ENCODE data around the gene TRIM62.

The TRIM62 gene

DNA sequence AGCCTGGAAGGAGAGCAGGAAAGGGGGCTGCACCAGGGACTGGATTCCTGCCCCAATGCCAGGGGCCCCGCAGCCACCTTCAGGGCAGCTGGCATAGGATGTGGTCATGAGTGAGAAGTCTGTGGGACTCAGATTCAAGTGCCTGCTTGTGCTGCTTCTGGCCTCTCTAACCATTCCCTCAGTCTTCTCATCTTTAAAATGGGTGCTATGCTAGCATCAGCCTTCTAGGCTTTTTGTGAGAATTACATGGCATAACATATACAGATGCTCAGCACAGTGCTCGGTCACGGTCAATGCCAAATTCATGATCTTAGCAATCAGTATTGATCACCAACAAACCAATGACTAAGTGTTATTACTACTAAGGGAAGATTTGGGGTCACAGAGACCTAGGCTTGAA is 23.5 kb downstream of the TRIM62 start:
- Mint-ChIP-seq H3K27me3 (no peaks in the 10 kb centered on the region), H3K4me1 (no peaks in the 10 kb centered on the region), H3K27ac (no peak overlapping the region), H3K4me3 (no peak overlapping the region), H3K36me3 (peaks cover 2% of the 10 kb centered on the region), H3K9me3 (no peaks in the 10 kb centered on the region)
- DNase-seq, result no peak
- CTCF ChIA-PET, result interaction anchor here (0.6 kb wide), 1 partner anchor 151 kb away, joined by 3 read pairs; no protein-coding TSS in a partner anchor

DNA sequence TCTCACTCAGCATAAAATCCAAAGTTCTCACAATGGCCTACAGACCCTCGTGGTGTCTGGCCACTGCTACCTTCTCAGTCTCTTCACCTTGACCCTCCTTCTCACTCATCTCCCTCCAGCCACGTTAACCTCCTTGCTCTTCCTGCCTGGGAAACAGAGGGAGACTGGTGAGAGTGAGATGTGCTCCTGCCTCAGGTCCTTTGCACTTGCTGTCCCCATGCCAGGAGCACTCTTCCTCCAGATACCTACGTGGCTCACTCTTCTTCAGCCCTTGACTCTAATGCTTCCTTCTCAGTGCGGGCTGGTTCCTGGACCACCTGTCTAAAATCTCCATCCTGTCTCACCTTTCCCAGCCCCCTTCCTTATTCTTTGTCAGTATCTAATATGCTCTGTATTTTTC is 24.7 kb downstream of the TRIM62 start:
- Mint-ChIP-seq H3K27me3 (no peaks in the 10 kb centered on the region), H3K36me3 (peaks cover 2% of the 10 kb centered on the region), H3K4me3 (no peak overlapping the region), H3K9me3 (no peaks in the 10 kb centered on the region), H3K4me1 (peaks cover 4% of the 10 kb centered on the region), H3K27ac (no peak overlapping the region)
- no peak for DNase-seq
- CTCF ChIA-PET, result no interaction called here

DNA sequence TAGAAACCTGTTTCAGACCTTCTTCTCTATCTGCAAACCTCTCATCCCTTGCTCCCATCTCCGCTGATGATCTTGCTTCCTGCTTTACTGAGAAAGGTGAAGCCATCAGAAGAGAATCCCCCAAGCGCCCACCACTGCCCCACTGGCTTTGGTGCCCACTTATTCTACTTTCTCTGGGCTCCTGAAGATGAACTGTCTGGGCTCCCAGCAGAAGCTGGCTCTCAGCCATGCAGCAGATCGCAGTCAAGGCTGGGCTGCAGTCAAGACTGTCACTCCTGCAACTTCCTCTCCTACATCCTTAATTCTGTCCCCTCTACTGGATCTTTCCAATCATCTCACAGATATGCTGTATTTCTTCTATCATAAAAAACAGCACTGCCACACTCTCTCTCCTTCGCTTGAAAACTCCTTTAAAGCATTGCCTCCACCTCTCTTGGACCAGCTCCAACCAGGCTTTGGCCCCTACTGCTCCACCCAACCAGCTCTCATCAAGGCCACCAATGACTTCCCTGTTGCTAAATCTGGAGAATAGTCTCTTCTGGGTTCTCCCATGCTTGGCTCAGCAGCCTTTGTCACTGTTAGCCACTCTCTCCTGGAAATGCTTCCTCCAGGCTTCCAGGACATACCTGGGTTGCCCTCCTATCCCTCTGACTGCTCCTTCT is 25.8 kb downstream of the TRIM62 start:
- no peak overlapping the region for H3K27ac Mint-ChIP-seq
- no peak for DNase-seq
- H3K4me3 Mint-ChIP-seq, result no peak overlapping the region
- H3K9me3 Mint-ChIP-seq, result no peaks in the 10 kb centered on the region
- no peaks in the 10 kb centered on the region for H3K27me3 Mint-ChIP-seq
- CTCF ChIA-PET, result no interaction called here
- peaks cover 4% of the 10 kb centered on the region for H3K4me1 Mint-ChIP-seq
- peaks cover 2% of the 10 kb centered on the region for H3K36me3 Mint-ChIP-seq

DNA sequence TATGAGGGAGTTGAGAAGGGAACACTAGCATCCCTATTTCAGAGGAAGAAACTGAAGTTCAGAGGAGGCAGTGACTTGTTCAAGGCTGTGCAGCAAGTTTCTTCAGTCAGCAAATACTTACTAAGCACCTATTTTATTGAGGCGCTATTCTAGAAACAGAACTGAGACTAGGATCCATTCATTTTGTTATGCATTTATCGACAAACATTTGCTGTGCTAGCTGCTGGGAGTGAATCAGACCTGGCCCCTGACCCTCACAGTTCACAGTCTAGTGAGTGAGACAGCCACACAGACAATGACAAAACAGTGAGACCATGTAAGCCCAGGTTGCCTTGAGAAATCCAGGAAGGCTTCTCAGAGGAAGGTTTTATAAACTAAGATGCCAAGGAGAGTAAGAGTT is 28.2 kb downstream of the TRIM62 start:
- CTCF ChIA-PET, result no interaction called here
- H3K27ac Mint-ChIP-seq, result no peak overlapping the region
- H3K4me1 Mint-ChIP-seq, result peaks cover 4% of the 10 kb centered on the region
- no peak overlapping the region for H3K4me3 Mint-ChIP-seq
- H3K27me3 Mint-ChIP-seq, result no peaks in the 10 kb centered on the region
- no peaks in the 10 kb centered on the region for H3K36me3 Mint-ChIP-seq
- no peak for DNase-seq
- H3K9me3 Mint-ChIP-seq, result no peaks in the 10 kb centered on the region

DNA sequence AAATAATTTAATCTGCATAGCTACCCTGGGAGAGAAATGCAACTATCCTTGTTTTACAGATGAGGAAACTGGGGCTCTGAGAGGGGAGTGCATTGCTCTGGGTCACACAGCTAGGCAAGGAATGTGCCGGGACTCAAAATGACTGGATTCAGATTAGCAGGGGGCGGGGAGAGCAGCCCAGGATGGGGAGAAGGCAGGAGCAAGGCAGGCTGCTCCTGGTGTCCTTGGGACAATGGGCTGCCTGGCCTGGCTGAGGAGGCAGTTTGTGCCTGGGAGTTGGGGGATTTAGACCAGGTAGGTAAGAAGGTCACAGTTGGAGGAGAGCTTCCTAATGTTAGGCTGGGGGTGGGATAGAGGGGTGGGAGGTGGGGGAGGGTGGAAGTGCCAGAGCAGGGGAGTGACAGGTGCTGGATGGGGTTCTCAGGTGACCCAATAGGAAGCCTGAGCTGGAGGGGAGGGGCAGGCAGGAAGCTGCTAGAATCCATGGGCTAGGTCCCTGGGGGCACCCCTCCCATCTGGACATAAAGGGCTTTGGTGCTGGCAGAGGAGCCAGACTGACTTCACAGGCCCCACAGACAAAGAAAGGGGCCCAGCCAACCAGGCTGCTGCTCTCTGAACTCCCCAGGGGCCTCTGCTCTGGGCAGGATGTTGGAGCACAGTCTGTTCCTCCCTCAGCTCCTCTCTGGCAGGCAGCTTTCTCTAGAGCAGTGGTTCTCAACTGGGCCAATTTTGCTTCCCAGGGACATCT is 29.0 kb downstream of the TRIM62 start:
- no peaks in the 10 kb centered on the region for H3K9me3 Mint-ChIP-seq
- no peak for DNase-seq
- no peaks in the 10 kb centered on the region for H3K27me3 Mint-ChIP-seq
- H3K4me1 Mint-ChIP-seq, result peaks cover 4% of the 10 kb centered on the region
- H3K27ac Mint-ChIP-seq, result no peak overlapping the region
- H3K36me3 Mint-ChIP-seq, result no peaks in the 10 kb centered on the region
- no peak overlapping the region for H3K4me3 Mint-ChIP-seq
- CTCF ChIA-PET, result no interaction called here

DNA sequence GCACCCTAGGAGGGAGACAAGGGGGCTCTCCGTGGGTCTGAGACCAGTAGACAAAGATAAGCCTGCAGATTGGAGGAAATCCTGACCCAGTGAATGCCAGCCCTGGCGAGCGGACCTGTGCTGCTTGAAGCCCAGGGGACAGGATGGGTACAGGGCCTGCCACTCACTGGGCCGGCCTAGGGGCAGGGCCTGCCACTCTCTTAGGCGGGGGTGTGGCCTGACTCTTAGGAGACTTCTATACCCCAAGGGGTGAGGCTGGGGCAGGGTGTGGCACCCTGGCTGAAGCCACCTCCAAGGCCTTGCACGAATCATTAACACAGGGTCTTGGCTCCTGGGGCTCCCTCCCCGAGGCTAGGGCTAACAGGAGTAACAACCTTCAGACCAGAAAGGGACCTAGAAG is 30.7 kb downstream of the TRIM62 start:
- CTCF ChIA-PET, result no interaction called here
- Mint-ChIP-seq H3K4me1 (peaks cover 4% of the 10 kb centered on the region), H3K27ac (no peak overlapping the region), H3K9me3 (no peaks in the 10 kb centered on the region), H3K36me3 (peaks cover 8% of the 10 kb centered on the region), H3K27me3 (no peaks in the 10 kb centered on the region), H3K4me3 (no peak overlapping the region)
- DNase-seq, result no peak

DNA sequence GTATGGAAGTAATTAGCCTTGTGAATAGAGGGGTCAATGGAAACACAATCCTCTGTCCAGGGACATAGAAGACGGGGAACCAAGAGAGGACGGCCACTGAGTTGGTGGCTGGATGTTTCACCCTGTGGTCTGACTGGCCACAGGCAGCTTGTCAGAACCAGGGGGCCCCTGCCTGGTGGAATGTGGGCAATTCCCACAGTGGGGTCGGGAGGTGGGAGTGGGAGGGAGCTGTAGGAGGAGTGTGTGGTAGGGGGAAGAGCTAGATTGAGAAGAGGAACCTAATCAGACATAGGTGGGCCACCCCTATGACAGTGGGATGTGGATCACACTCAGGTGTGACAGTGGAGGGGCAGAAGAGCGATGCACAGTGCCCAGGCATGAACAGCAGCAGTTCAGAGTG is 31.3 kb downstream of the TRIM62 start:
- Mint-ChIP-seq H3K27ac (no peak overlapping the region), H3K36me3 (peaks cover 11% of the 10 kb centered on the region), H3K9me3 (no peaks in the 10 kb centered on the region), H3K4me1 (peaks cover 4% of the 10 kb centered on the region), H3K4me3 (no peak overlapping the region), H3K27me3 (no peaks in the 10 kb centered on the region)
- no peak for DNase-seq
- CTCF ChIA-PET, result interaction anchor here (0.9 to 1.4 kb wide), 3 partner anchors 10 to 16 kb away, joined by 3 to 4 read pairs (median 4); no protein-coding TSS in a partner anchor

DNA sequence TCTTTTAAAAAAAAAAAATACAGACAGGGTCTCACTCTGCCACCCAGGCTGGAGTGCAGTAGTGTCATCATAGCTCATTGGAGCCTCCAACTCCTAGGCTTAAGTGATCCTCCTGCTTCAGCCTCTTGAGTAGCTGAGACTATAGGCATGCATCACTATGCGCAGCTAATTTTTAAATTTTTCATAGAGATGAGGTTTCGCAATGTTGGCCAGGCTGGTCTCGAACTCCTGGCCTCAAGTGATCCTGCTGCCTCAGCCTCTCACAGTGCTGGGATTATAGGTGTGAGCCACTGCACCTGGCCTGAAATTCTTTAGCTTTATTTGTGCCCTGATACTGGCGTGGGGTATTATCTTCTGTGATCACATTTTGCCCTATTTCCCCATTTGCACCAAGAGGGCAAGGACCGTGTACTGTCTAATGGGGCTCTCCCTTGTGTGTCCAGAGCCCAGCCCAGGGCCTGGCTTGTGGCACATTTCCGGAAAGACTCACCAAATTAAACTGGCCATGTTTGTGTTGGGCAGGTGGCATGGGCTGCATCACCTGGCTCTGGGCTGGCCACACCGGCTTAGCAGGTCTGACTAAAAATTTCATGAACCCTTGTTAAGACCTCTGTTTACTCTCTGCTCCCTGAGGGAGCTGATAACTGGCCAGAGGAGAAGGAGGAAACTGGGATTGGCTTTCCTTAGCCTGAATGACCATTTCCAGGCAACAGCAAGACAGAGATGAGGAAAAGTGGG is 32.2 kb downstream of the TRIM62 start:
- no peaks in the 10 kb centered on the region for H3K27me3 Mint-ChIP-seq
- H3K4me1 Mint-ChIP-seq, result peaks cover 4% of the 10 kb centered on the region
- H3K4me3 Mint-ChIP-seq, result no peak overlapping the region
- no peak overlapping the region for H3K27ac Mint-ChIP-seq
- CTCF ChIA-PET, result interaction anchor here (0.8 to 1.4 kb wide), 4 partner anchors 9 to 23 kb away, joined by 3 to 4 read pairs (median 4); no protein-coding TSS in a partner anchor
- H3K9me3 Mint-ChIP-seq, result no peaks in the 10 kb centered on the region
- no peak for DNase-seq
- H3K36me3 Mint-ChIP-seq, result peaks cover 13% of the 10 kb centered on the region

DNA sequence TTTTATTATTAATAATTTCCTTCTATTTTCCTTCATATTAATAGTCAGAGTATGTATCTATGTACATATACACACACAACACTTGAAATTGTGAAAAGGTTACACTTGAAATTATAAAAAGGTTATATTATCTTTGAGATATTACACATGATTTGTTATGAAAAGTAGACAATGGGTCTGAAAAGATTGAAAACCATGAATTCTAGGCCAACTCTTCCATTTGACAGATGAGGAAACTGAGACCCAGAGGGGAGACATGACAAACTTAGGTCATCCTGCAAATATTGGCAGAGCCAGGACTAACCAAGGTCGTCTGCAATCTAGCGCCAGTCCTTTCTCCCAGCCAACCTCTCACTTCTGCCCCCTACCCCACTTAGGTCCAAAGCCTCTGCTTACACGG is 33.2 kb downstream of the TRIM62 start:
- no peak overlapping the region for H3K4me3 Mint-ChIP-seq
- CTCF ChIA-PET, result interaction anchor here (1.1 kb wide), 1 partner anchor 11 kb away, joined by 4 read pairs; no protein-coding TSS in a partner anchor
- no peaks in the 10 kb centered on the region for H3K9me3 Mint-ChIP-seq
- no peak for DNase-seq
- peaks cover 4% of the 10 kb centered on the region for H3K4me1 Mint-ChIP-seq
- no peak overlapping the region for H3K27ac Mint-ChIP-seq
- H3K36me3 Mint-ChIP-seq, result peaks cover 13% of the 10 kb centered on the region
- no peaks in the 10 kb centered on the region for H3K27me3 Mint-ChIP-seq

DNA sequence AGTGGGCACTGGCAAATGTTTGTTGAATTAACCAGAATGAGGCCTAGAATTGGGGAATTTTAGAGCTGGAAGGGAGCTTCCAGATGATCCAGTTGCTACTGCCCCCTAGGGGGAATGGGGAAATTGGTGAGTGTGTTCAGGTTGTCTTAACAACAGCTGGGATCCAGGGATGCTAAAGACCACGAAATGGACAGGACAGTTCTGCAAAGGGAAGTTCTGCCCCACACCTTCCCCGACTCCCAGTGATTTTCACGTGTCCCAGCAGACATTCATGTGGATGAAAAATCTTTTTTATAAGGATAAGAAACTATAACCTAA is 33.9 kb downstream of the TRIM62 start:
- no peak overlapping the region for H3K4me3 Mint-ChIP-seq

DNA sequence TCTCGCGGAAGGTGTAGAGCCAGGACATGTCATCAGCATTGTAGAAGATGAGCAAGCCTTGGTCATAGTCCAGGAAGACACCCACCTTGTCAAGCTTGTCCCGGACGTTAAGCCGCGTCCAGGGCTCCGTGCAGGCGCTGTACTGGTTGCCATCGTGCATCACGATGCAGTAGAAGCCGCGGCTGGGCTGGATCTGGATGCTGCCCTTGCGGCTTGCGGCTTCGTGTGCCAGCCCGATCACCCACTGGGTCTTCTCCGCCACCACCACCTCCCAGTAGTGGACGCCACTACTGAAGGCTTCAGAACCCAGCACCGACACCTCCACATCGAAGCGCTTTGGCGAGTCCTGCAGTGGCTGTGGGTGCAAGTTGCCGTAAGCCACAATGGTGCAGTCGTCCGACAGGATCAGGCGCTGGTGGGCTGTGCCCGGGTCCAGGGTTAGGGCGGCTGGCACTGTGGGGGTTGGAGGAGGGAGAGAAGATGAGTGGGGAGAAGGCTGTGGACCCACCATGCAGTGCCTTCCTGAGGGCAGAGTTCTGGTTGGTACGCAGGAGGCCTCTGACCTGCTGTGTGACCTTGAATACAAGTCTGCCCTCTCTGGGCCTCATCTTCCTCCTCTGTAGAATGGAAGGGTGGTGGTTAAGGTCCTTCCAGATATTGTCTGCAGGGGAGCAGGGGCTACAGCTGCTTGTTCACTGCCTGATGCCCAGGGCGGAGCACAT is 34.4 kb downstream of the TRIM62 start:
- Mint-ChIP-seq H3K9me3 (no peaks in the 10 kb centered on the region), H3K4me3 (no peak overlapping the region), H3K4me1 (no peaks in the 10 kb centered on the region), H3K36me3 (peaks cover 13% of the 10 kb centered on the region), H3K27me3 (no peaks in the 10 kb centered on the region), H3K27ac (no peak overlapping the region)
- no peak for DNase-seq
- CTCF ChIA-PET, result interaction anchor here (0.6 to 1.1 kb wide), 3 partner anchors 10 to 238 kb away, joined by 3 to 4 read pairs (median 3); no protein-coding TSS in a partner anchor

More for the DNA sequence above, 33.9 kb downstream of the TRIM62 start:
- CTCF ChIA-PET, result interaction anchor here (1.0 to 1.1 kb wide), 2 partner anchors 10 to 53 kb away, joined by 3 to 4 read pairs; no protein-coding TSS in a partner anchor
- no peak overlapping the region for H3K27ac Mint-ChIP-seq
- peak; percentile 38 for DNase-seq
- H3K4me1 Mint-ChIP-seq, result peaks cover 4% of the 10 kb centered on the region
- H3K27me3 Mint-ChIP-seq, result no peaks in the 10 kb centered on the region
- no peaks in the 10 kb centered on the region for H3K9me3 Mint-ChIP-seq
- H3K36me3 Mint-ChIP-seq, result peaks cover 13% of the 10 kb centered on the region

DNA sequence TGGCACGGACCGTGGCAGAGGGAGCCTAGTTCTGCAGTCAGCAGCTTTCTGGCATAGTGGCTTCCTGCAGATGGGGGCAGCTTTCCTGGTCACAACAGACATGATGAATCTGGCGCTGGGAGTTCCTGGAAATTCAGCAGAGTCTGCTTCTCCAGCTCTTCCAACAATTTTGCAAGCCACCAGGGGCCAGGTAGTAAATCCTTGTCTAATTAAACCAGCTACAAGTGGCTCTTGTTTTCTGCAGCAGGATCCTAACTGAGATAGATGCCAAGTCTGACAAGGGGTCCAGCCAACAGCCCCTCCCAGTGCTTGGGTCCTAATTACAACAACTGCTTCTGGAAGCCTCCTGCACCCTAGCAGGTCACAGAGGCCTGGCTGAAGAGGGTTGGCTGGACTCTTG is 35.8 kb downstream of the TRIM62 start:
- H3K9me3 Mint-ChIP-seq, result no peaks in the 10 kb centered on the region
- peaks cover 13% of the 10 kb centered on the region for H3K36me3 Mint-ChIP-seq
- H3K4me3 Mint-ChIP-seq, result no peak overlapping the region
- H3K27ac Mint-ChIP-seq, result no peak overlapping the region
- no peaks in the 10 kb centered on the region for H3K27me3 Mint-ChIP-seq
- CTCF ChIA-PET, result interaction anchor here (1.3 to 1.8 kb wide), 2 partner anchors 8 to 19 kb away, joined by 4 to 6 read pairs; no protein-coding TSS in a partner anchor
- peaks cover 4% of the 10 kb centered on the region for H3K4me1 Mint-ChIP-seq
- DNase-seq, result no peak

DNA sequence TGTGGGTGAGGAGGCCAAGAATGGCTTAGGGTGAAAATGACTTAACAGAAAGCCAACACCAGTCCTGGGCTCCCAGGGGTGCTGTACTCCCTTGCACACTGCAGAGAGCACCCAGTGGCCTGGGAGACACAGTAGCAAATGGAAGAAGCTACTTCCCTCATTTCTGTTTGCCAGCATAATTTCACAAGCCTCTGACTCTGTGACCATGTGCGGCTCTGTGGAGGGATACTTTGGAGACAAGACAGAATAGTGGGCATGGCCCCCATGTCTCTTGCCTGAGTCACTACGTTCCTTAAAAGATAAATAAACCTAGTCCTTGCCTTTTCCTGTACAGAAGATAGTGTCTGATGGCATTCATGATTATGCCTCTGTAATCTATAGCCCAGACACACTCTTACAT is 38.1 kb downstream of the TRIM62 start:
- H3K9me3 Mint-ChIP-seq, result no peaks in the 10 kb centered on the region
- no peak overlapping the region for H3K27ac Mint-ChIP-seq
- H3K4me1 Mint-ChIP-seq, result peaks cover 6% of the 10 kb centered on the region
- CTCF ChIA-PET, result no interaction called here
- peaks cover 13% of the 10 kb centered on the region for H3K36me3 Mint-ChIP-seq
- no peak for DNase-seq
- no peak overlapping the region for H3K4me3 Mint-ChIP-seq
- H3K27me3 Mint-ChIP-seq, result no peaks in the 10 kb centered on the region

DNA sequence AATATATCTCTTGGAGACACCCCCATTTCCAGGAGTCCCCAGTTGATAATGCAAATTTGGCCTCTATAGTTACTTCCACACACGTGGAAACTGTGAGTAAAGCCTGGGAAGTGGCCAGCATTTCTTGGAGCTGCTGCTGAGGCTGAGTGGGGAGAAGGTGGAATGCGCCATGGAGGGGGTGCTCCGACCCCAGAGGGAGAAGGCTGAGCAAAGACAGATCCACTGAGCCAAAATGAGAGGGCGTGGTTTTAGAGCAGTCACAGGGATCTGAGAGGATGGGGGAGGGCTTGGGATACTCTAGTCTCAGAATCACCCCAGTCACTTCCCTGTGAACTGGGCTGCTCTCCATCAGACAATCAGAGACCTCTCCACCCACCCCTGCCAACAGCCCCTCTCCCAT is 38.7 kb downstream of the TRIM62 start:
- no peaks in the 10 kb centered on the region for H3K27me3 Mint-ChIP-seq
- H3K4me1 Mint-ChIP-seq, result peaks cover 6% of the 10 kb centered on the region
- DNase-seq, result no peak
- no peak overlapping the region for H3K27ac Mint-ChIP-seq
- H3K36me3 Mint-ChIP-seq, result peaks cover 13% of the 10 kb centered on the region
- CTCF ChIA-PET, result no interaction called here
- no peak overlapping the region for H3K4me3 Mint-ChIP-seq
- no peaks in the 10 kb centered on the region for H3K9me3 Mint-ChIP-seq

Measured in activated naive CD4-positive, alpha-beta T cell treated with anti-CD3 and anti-CD28 coated beads, Interleukin-2, amount 10 ng/mL, durations not matched to agents 7 days and 5 days (primary cell).